PC-9 (cell line): ENCODE measurements around the gene SRGAP3. TPM values are rescaled to one million over a fixed set of nuclear protein-coding genes. Genes with fewer than 3 reads are reported as not detected.

ENCODE experiments used
- BruUV-seq: library from RNA; stranded (reverse); fragments of 400-500 nt; replicated peaks from 2 replicates; lab custom pipeline; 2021; lab: Mats Ljungman, UMichigan
- CTCF ChIA-PET: fragments of 300-600 bp; sonication (Branson Sonifier 250); formaldehyde crosslinking; loops from one replicate; lab custom pipeline; 2022; ENCODE audit warnings: antibody characterized with exemption; lab: Charles Lee
- POLR2A ChIA-PET: fragments of 300-600 bp; sonication (Branson Sonifier 250); formaldehyde crosslinking; loops from one replicate; lab custom pipeline; 2022; ENCODE audit warnings: antibody characterized with exemption; ENCODE audit not compliant: unreplicated experiment; lab: Charles Lee
- DNase-seq, 2 experiments: peaks; one replicate each; pipeline versions ENCODE4 v3.0.0 to v3.0.0-alpha.2; 2015 to 2022; ENCODE audit warnings: mixed read lengths in 1 of 2
- H2AFZ ChIP-seq: fragments of 200-600 bp; sonication (generic); 2 replicates; pipeline ENCODE4 v1.8.1; 2017; ENCODE audit warnings: antibody characterized with exemption
- H3F3A ChIP-seq: fragments of 200-600 bp; sonication (generic); 2 replicates; pipeline ENCODE4 v1.8.1; 2017; ENCODE audit warnings: antibody characterized with exemption, mild to moderate bottlenecking, low read depth; ENCODE audit not compliant: insufficient read depth
- H3K27ac ChIP-seq: fragments of 200-600 bp; sonication (generic); 2 replicates; pipeline ENCODE4 v1.6.1; 2016; ENCODE audit warnings: mixed run types
- H3K27me3 ChIP-seq: fragments of 200-600 bp; sonication (generic); 2 replicates; pipeline ENCODE4 v1.6.1; 2016; ENCODE audit warnings: low read depth, mixed run types; ENCODE audit not compliant: insufficient read depth
- H3K36me3 ChIP-seq: fragments of 200-600 bp; sonication (generic); 2 replicates; pipeline ENCODE4 v1.6.1; 2016; ENCODE audit warnings: low read depth, mixed run types
- H3K4me1 ChIP-seq: fragments of 200-600 bp; sonication (generic); replicated peaks from 2 replicates; pipeline ENCODE4 v1.6.1; 2016; ENCODE audit warnings: mixed run types; ENCODE audit not compliant: insufficient read depth
- H3K4me2 ChIP-seq: fragments of 200-600 bp; sonication (generic); 2 replicates; pipeline ENCODE4 v1.6.1; 2017; ENCODE audit warnings: mixed run types
- H3K4me3 ChIP-seq: fragments of 200-600 bp; sonication (generic); 2 replicates; pipeline ENCODE4 v1.6.1; 2016; ENCODE audit warnings: mixed run types
- H3K79me2 ChIP-seq: fragments of 200-600 bp; sonication (generic); 2 replicates; pipeline ENCODE4 v1.6.1; 2017; ENCODE audit warnings: low read depth, mixed run types
- H3K9me2 ChIP-seq: fragments of 200-600 bp; sonication (generic); 2 replicates; pipeline ENCODE4 v1.8.1; 2017; ENCODE audit warnings: mild to moderate bottlenecking; ENCODE audit not compliant: insufficient read depth
- H3K9me3 ChIP-seq: fragments of 200-600 bp; sonication (generic); 2 replicates; pipeline ENCODE4 v1.8.1; 2016; ENCODE audit warnings: low read depth; ENCODE audit not compliant: insufficient read depth
- H4K20me1 ChIP-seq: fragments of 200-600 bp; sonication (generic); 2 replicates; pipeline ENCODE4 v1.8.1; 2017; ENCODE audit not compliant: insufficient read depth
- CTCF ChIP-seq: fragments of 200-600 bp; sonication (generic); conservative IDR thresholded peaks from 2 replicates; pipeline ENCODE4 v1.6.1; 2017; ENCODE audit warnings: mixed run types, antibody characterized with exemption, mild to moderate bottlenecking, moderate library complexity
- EZH2 ChIP-seq: fragments of 200-600 bp; sonication (generic); IDR thresholded peaks from 2 replicates; pipeline ENCODE4 v1.8.0; 2017; ENCODE audit warnings: antibody characterized with exemption, low read depth
- intact Hi-C: fragments of 100-400 bp; cut with micrococcal nuclease; formaldehyde crosslinking; loops from one replicate; pipeline ENCODE4 v1.10.0; 2022; ENCODE audit not compliant: unreplicated experiment
- total RNA-seq: library from RNA; stranded (reverse); gene quantifications from 2 replicates; pipeline ENCODE4 v1.2.3, GENCODE V29; 2021

Gene SRGAP3
- total RNA-seq, 1 experiment from 2014 or later, result 17.5 TPM

GRCh38 chr3:9167222-9167621 lies 82.2 kb downstream of the SRGAP3 start:
- POLR2A ChIA-PET, result no interaction called here

GRCh38 chr3:9165421-9165820 lies 84.0 kb downstream of the SRGAP3 start:
- Histone ChIP-seq H3K36me3 (no peaks in the 10 kb centered on the region), H2AFZ (no peak overlapping the region), H3K9me3 (no peaks in the 10 kb centered on the region), H3K4me3 (no peak overlapping the region), H3F3A (no peaks in the 10 kb centered on the region), H3K79me2 (no peaks in the 10 kb centered on the region), H3K27me3 (no peaks in the 10 kb centered on the region), H3K4me1 (no peaks in the 10 kb centered on the region), H3K27ac (no peak overlapping the region), H3K4me2 (no peak overlapping the region), H3K9me2 (no peaks in the 10 kb centered on the region), H4K20me1 (no peaks in the 10 kb centered on the region)
- BruUV-seq, result no TSS peak
- CTCF ChIA-PET, result no interaction called here
- intact Hi-C loops, result no loop called here
- no peak for DNase-seq
- no peak for TF ChIP-seq CTCF
- TF ChIP-seq EZH2, result no peak
- POLR2A ChIA-PET, result interaction anchor here (0.7 kb wide), 1 partner anchor 9 kb away, joined by 3 read pairs; no protein-coding TSS in a partner anchor

More at GRCh38 chr3:9167222-9167621, 82.2 kb downstream of the SRGAP3 start:
- CTCF ChIA-PET, result no interaction called here
- Histone ChIP-seq H3K4me3 (no peak overlapping the region), H3K27me3 (no peaks in the 10 kb centered on the region), H3K4me1 (no peaks in the 10 kb centered on the region), H3K27ac (no peak overlapping the region), H3K9me2 (no peaks in the 10 kb centered on the region), H3K79me2 (no peaks in the 10 kb centered on the region), H3F3A (no peaks in the 10 kb centered on the region), H3K36me3 (no peaks in the 10 kb centered on the region), H4K20me1 (no peaks in the 10 kb centered on the region), H2AFZ (no peak overlapping the region), H3K4me2 (no peak overlapping the region), H3K9me3 (no peaks in the 10 kb centered on the region)
- TF ChIP-seq CTCF (no peak), EZH2 (no peak)
- no TSS peak for BruUV-seq
- no peak for DNase-seq
- intact Hi-C loops, result no loop called here

GRCh38 chr3:9163289-9163688 lies 86.2 kb downstream of the SRGAP3 start:
- no peaks in the 10 kb centered on the region for H3F3A ChIP-seq
- H3K27me3 ChIP-seq, result no peaks in the 10 kb centered on the region
- intact Hi-C loops, result no loop called here
- no peaks in the 10 kb centered on the region for H4K20me1 ChIP-seq
- no peaks in the 10 kb centered on the region for H3K4me1 ChIP-seq
- no peak overlapping the region for H3K4me3 ChIP-seq
- H3K27ac ChIP-seq, result no peak overlapping the region
- ChIA-PET CTCF (no interaction called here), POLR2A (no interaction called here)
- H3K36me3 ChIP-seq, result no peaks in the 10 kb centered on the region
- TF ChIP-seq CTCF (no peak), EZH2 (no peak)
- DNase-seq, result no peak
- H3K79me2 ChIP-seq, result no peaks in the 10 kb centered on the region
- H2AFZ ChIP-seq, result no peak overlapping the region
- no peaks in the 10 kb centered on the region for H3K9me2 ChIP-seq
- H3K4me2 ChIP-seq, result no peak overlapping the region
- no peaks in the 10 kb centered on the region for H3K9me3 ChIP-seq
- no TSS peak for BruUV-seq
